PC-9 (cell line): Measurements from ENCODE around the gene GPS2.

Experiments used
- EZH2 ChIP-seq: fragments of 200-600 bp; sonication (generic); IDR thresholded peaks from 2 replicates; pipeline ENCODE4 v1.8.0; 2017; ENCODE audit warnings: antibody characterized with exemption, low read depth
- TF ChIP-seq, protein P1 (sequence below): fragments of 200-600 bp; sonication (generic); conservative IDR thresholded peaks from 2 replicates; pipeline ENCODE4 v1.6.1; 2017; ENCODE audit warnings: mixed run types, antibody characterized with exemption, mild to moderate bottlenecking, moderate library complexity

DNA sequence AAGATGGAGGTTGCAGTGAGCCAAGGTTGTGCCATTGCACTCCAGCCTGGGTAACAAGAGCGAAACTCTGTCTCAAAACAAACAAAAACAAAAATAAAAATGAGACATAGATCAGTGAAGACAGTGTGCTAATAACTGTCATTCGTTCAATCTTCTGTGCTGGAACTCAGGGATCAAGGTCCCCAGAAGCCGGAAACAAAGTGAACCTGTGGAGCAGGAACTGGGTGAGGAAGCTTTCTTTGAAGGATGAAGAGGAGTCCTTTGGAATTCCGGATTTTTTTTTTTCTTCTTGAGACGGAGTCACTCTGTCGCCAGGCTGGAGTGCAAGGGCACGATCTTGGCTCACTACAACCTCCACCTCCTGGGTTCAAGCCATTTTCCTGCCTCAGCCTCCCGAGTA, 35.7 kb downstream of the GPS2 start:
- TF ChIP-seq, protein P1, sequence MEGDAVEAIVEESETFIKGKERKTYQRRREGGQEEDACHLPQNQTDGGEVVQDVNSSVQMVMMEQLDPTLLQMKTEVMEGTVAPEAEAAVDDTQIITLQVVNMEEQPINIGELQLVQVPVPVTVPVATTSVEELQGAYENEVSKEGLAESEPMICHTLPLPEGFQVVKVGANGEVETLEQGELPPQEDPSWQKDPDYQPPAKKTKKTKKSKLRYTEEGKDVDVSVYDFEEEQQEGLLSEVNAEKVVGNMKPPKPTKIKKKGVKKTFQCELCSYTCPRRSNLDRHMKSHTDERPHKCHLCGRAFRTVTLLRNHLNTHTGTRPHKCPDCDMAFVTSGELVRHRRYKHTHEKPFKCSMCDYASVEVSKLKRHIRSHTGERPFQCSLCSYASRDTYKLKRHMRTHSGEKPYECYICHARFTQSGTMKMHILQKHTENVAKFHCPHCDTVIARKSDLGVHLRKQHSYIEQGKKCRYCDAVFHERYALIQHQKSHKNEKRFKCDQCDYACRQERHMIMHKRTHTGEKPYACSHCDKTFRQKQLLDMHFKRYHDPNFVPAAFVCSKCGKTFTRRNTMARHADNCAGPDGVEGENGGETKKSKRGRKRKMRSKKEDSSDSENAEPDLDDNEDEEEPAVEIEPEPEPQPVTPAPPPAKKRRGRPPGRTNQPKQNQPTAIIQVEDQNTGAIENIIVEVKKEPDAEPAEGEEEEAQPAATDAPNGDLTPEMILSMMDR = no peak
- no peak for TF ChIP-seq EZH2
